B cell (primary cell): ENCODE results near the gene STAC3. TPM values are rescaled to one million over a fixed set of nuclear protein-coding genes. Genes with fewer than 3 reads are reported as not detected.
A peak's percentile ranks its signal among the peaks of the same experiment; 100 is the strongest.

Experiments
- ATAC-seq: fragments of 200-7000 bp; cut with Tn5 transposase; one replicate; pipeline ENCODE4 v1.10.0; 2021; ENCODE audit warnings: low read depth, mild to moderate bottlenecking, moderate number of reproducible peaks, moderate library complexity
- CTCF ChIA-PET: fragments of 350-600 bp; sonication (Branson Sonifier 250); formaldehyde crosslinking; loops from one replicate; lab custom pipeline; 2021; ENCODE audit warnings: antibody characterized with exemption, inconsistent platforms; lab: Charles Lee
- POLR2A ChIA-PET: fragments of 350-600 bp; sonication (Branson Sonifier 250); formaldehyde crosslinking; loops from one replicate; lab custom pipeline; 2021; ENCODE audit warnings: antibody characterized with exemption; lab: Charles Lee
- DNase-seq: peaks from one replicate; pipeline ENCODE4 v3.0.0; 2013
- H2AFZ ChIP-seq: 2 replicates; pipeline ENCODE4 v1.6.1; 2012; ENCODE audit warnings: mild to moderate bottlenecking, low read depth, low read length; ENCODE audit not compliant: insufficient read depth, poor library complexity, severe bottlenecking
- H3K27ac ChIP-seq, 2 donors: 1 replicate in 1 of 2; 2 replicates in 1 of 2; pipeline ENCODE4 v1.5.1; 2012 to 2013; ENCODE audit warnings: low read length in 2 of 2, mild to moderate bottlenecking in 2 of 2, moderate library complexity in 1 of 2
- H3K27me3 ChIP-seq, 4 experiments: fragments of 200-600 bp in 1 of 4; sonication (generic) in 1 of 4; replicated peaks in 1 of 4; 1 replicate in 2 of 4; 2 replicates in 2 of 4; pipeline versions ENCODE4 v1.6.1 to v1.7.0; 2013 to 2016; ENCODE audit warnings: low read length in 3 of 4, mild to moderate bottlenecking in 2 of 4, mixed read lengths in 1 of 4, moderate library complexity in 1 of 4; ENCODE audit not compliant: insufficient read depth in 4 of 4, control insufficient read depth in 3 of 4; ENCODE audit errors: control extremely low read depth in 1 of 4
- H3K36me3 ChIP-seq, 2 experiments: replicated peaks in 1 of 2; 1 replicate in 1 of 2; 2 replicates in 1 of 2; pipeline versions ENCODE4 v1.6.1 to v1.7.1; 2013; ENCODE audit warnings: low read length in 1 of 2; ENCODE audit not compliant: insufficient read depth in 2 of 2, control insufficient read depth in 1 of 2; ENCODE audit errors: control extremely low read depth in 1 of 2, extremely low read depth in 1 of 2
- H3K4me1 ChIP-seq, 2 donors: fragments of 200-600 bp in 1 of 2; sonication (generic) in 1 of 2; 1 replicate in 1 of 2; 2 replicates in 1 of 2; pipeline versions ENCODE4 v1.5.1 to v1.6.1; 2013 to 2017; ENCODE audit warnings: low read length in 2 of 2; ENCODE audit not compliant: control insufficient read depth in 2 of 2, insufficient read depth in 2 of 2
- H3K4me2 ChIP-seq: replicated peaks from 2 replicates; pipeline ENCODE3; 2012; ENCODE audit warnings: mild to moderate bottlenecking, low read depth, low read length; ENCODE audit not compliant: poor library complexity, severe bottlenecking
- H3K4me3 ChIP-seq, 5 experiments: fragments of 200-600 bp in 1 of 5; sonication (generic) in 1 of 5; 1 replicate in 3 of 5; 2 replicates in 2 of 5; pipeline versions ENCODE4 v1.5.1 to v1.7.0; 2011 to 2016; ENCODE audit warnings: low read length in 4 of 5, mild to moderate bottlenecking in 4 of 5, low read depth in 2 of 5, control low read depth in 1 of 5, moderate library complexity in 1 of 5; ENCODE audit not compliant: insufficient read depth in 1 of 5; ENCODE audit errors: control extremely low read depth in 1 of 5, extremely low read depth in 1 of 5
- H3K79me2 ChIP-seq: fragments of 200-600 bp; sonication (generic); one replicate; pipeline ENCODE4 v1.6.0; 2016; ENCODE audit warnings: low read length; ENCODE audit not compliant: control insufficient read depth, insufficient read depth
- H3K9ac ChIP-seq: fragments of 200-600 bp; sonication (generic); 2 replicates; pipeline ENCODE4 v1.6.1; 2017; ENCODE audit warnings: mild to moderate bottlenecking, low read length, moderate library complexity
- H3K9me3 ChIP-seq, 3 donors: one replicate each; pipeline versions ENCODE4 v1.6.1 to v1.7.1; 2013; ENCODE audit warnings: low read length in 2 of 3; ENCODE audit not compliant: control insufficient read depth in 2 of 3, insufficient read depth in 1 of 3; ENCODE audit errors: control extremely low read depth in 1 of 3
- H4K20me1 ChIP-seq: 2 replicates; pipeline ENCODE4 v1.6.0; 2012; ENCODE audit warnings: mild to moderate bottlenecking, low read length; ENCODE audit not compliant: insufficient read depth, control insufficient read depth, poor library complexity, severe bottlenecking
- H3K27ac Mint-ChIP-seq: one replicate; pipeline ENCODE4 v1.8.0; 2021; ENCODE audit warnings: mixed read lengths
- H3K27me3 Mint-ChIP-seq: one replicate; pipeline ENCODE4 v1.8.0; 2021; ENCODE audit warnings: mixed read lengths
- H3K4me1 Mint-ChIP-seq: one replicate; pipeline ENCODE4 v1.8.0; 2021; ENCODE audit warnings: mixed read lengths
- H3K4me3 Mint-ChIP-seq: one replicate; pipeline ENCODE4 v1.8.0; 2021; ENCODE audit warnings: mixed read lengths
- H3K9me3 Mint-ChIP-seq: one replicate; pipeline ENCODE4 v1.8.0; 2022; ENCODE audit warnings: mixed read lengths; ENCODE audit not compliant: insufficient read depth
- CTCF ChIP-seq: fragments of 200-600 bp; IDR thresholded peaks from one replicate; pipeline ENCODE4 v1.8.0; 2022; ENCODE audit warnings: antibody characterized with exemption, mild to moderate bottlenecking
- EZH2 ChIP-seq: IDR thresholded peaks from 2 replicates; pipeline ENCODE4 v1.6.1; 2012; ENCODE audit warnings: borderline replicate concordance, low read depth, mild to moderate bottlenecking, moderate library complexity, low read length; ENCODE audit not compliant: insufficient read depth, poor library complexity, severe bottlenecking
- WGBS: methylation state at CpG from one replicate; pipeline ENCODE4 v1.1.5; 2013; ENCODE audit warnings: missing lambda C conversion rate; ENCODE audit not compliant: insufficient coverage; 5-methylcytosine and 5-hydroxymethylcytosine counted together
- intact Hi-C: fragments of 100-400 bp; cut with micrococcal nuclease; formaldehyde crosslinking; loops from one replicate; pipeline ENCODE4 v1.10.0; 2022
- polyA plus RNA-seq: library from polyadenylated mRNA; depleted of rRNA; stranded (reverse); fragments of >200 nt; gene quantifications from 2 replicates; pipeline ENCODE4 v1.2.3, GENCODE V29; 2012
- total RNA-seq, 2 donors: library from RNA; stranded (reverse); fragments of 120-200 nt in 1 of 2; gene quantifications; 1 replicate in 1 of 2; 2 replicates in 1 of 2; pipeline versions ENCODE4 v1.2.3 to v1.2.4, GENCODE V29; 2013 to 2022

STAC3 gene
- total and polyA plus RNA-seq, 2 donors (not counting 1 experiment from before 2014, with no cell fraction given): 4.5 to 6.2 TPM

DNA sequence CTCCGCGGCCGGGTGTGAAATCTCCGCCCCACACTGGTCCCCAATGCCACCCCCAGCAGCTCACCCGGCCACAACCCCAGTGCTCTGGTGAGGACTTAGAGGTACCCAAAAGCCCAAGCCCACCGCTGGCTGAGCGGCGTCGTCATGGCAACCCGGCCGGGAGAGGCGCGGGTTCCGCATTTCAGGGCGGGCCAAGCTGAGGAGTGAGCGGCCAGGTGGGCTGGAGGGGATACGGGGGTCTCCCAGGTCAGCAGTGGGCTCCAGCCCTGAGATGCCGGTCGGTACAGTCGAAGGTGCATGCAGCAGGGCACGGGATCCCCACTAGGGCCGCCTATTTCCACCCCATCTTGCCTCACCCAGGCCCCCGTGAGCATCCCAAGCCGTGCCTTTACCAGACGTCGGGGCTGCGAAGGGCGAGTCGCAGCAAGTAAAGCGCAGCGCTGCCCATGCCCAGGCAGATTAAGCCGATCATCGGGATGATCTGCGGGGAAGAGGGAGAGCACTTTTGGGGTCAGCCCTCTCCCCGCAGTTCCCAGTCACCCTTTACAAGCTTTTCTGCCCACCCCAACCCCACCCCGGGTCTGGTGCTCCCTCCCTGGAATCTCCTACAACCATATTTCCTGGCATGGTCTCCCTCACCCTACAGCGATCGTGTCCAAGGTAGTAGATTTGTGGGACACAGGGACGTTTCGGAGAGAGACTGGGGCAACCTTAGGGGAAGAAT is 14.6 kb downstream of the STAC3 start:
- Histone ChIP-seq H2AFZ (no peak overlapping the region), H3K4me2 (peak overlapping the region; percentile 84), H3K27ac (peak overlapping the region; percentile 86 to 88), H3K36me3 (peaks cover 0 to 31% of the 10 kb centered on the region in 2 experiments), H3K9me3 (peaks cover 0 to 12% (median 0%) of the 10 kb centered on the region in 3 donors), H3K4me1 (peaks cover 72 to 89% of the 10 kb centered on the region in 2 donors), H3K27me3 (peaks cover 0 to 43% (median 17%) of the 10 kb centered on the region in 4 experiments), H4K20me1 (peaks cover 2% of the 10 kb centered on the region), H3K9ac (peak overlapping the region; percentile 6), H3K79me2 (peaks cover 20% of the 10 kb centered on the region), H3K4me3 (peak overlapping the region in 3 of 5 experiments; percentile 3 to 15 (median 12))
- ChIA-PET CTCF (interaction anchor here (12.1 to 31.1 kb wide), 2 partner anchors 8 to 20 kb away, joined by 360 to 838 read pairs; partner anchors contain the start of genes NXPH4 and SHMT2), POLR2A (interaction anchor here (9.2 to 11.2 kb wide), 2 partner anchors 12 to 22 kb away, joined by 89 to 110 read pairs; partner anchors contain the start of gene NXPH4)
- Mint-ChIP-seq H3K9me3 (no peaks in the 10 kb centered on the region), H3K4me3 (peak overlapping the region; percentile 87), H3K27me3 (peaks cover 12% of the 10 kb centered on the region), H3K4me1 (peaks cover 91% of the 10 kb centered on the region), H3K27ac (peak overlapping the region; percentile 100)
- peak; percentile 72 for DNase-seq
- no peak for TF ChIP-seq CTCF
- TF ChIP-seq EZH2: no peak
- intact Hi-C loops: loop anchor here (10.0 kb wide), 1 partner anchor 482 kb away; the partner anchor contains the start of gene PRIM1
- 16% methylated on average over 31 of the region's 40 CpGs for WGBS
- no peak for ATAC-seq
